ENCODE measurements around the gene PRM3.

PRM3 gene

GRCh38 chr16:11297492-11298142 is 24.2 kb upstream of the PRM3 start:
- FAIRE-seq (no peak), DNase-seq (ENCODE audit: insufficient read length, low spot score) (no peak)
- TF ChIP-seq CTCF (IDR thresholded peaks at IDR 0.05; ENCODE audit: insufficient read depth, missing control alignments): no peak

DNA sequence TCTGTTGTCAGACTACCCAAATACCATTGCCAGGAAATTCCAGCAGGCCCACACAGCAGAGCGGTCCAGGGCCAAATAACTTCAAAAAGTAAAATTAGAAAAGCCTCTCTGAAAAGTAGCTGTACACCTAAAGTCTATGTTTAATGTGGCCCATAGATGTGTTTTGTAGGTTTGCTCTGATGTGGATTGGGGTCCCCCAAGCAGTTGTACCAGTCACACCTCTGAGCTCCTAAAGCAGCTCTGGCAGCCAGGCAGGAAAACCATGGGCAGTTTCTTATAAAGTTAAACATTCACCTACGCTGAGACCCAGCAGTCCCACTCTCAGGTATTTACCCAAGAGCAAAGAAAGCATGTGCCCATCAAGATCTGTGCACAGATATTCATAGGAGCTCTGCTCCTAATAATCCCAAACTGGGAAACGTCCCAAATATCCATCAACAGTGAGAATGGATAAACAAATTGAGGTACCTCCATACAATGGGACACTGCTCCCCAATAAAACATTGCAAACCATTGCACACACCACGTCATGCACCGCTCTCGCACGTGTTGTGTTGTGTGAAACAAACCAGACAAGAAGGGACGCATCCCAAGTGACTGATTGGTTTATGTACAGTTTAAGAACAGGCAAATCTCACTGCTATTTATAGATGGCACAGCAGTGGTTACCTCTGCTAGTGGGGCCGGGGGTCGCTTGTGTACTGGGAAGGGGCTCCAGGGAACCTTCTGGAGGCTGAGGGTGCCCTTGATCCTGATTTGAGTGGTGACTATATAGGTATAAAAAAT is 23.5 kb upstream of the PRM3 start:
- DNase-seq (ENCODE audit: insufficient read length, low spot score): no peak
- TF ChIP-seq CTCF (IDR thresholded peaks at IDR 0.05; ENCODE audit: insufficient read depth, missing control alignments): no peak
- FAIRE-seq: no peak

DNA sequence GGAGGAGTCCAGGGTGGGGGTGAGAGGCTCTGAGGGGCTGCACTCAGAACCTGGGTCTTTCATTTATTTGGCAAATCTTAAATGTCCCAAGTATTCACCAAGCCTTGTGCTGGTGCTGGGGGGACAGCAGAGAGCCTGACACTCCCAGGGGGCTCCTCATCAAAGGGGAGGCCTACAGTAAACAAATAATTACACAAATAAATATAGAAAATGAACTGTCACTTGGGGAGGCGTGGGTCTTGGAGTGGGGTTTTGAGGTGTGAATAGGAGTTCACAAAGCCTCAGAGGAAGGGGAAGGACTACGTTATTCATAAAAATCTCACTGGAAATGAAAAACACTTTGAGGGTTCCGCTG is 22.9 kb upstream of the PRM3 start:
- DNase-seq (ENCODE audit: insufficient read length, low spot score): no peak
- no peak for FAIRE-seq
- no peak for TF ChIP-seq CTCF (IDR thresholded peaks at IDR 0.05; ENCODE audit: insufficient read depth, missing control alignments)

DNA sequence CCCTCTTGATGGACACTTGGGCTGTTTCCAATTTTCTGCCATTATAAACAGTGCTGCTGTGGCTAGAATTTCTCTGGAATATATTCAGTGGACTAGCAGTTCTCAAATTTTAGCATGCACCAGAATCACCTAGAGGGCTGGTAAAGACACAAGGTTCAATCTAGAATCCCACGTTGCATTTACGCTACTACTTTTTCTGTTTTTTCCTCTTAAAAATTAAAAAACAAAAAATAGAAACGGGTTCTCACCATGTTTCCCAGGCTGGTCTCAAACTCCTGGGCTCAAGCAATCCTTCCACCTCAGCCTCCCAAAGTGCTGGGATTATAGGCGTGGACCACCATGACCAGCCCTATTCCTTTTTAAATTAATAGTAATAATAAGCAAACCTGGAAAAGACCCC is 22.2 kb upstream of the PRM3 start:
- DNase-seq (ENCODE audit: insufficient read length, low spot score): no peak
- FAIRE-seq: no peak
- TF ChIP-seq CTCF (IDR thresholded peaks at IDR 0.05; ENCODE audit: insufficient read depth, missing control alignments): no peak

- FAIRE-seq (no peak), DNase-seq (ENCODE audit: insufficient read length, low spot score) (no peak)
- no peak for TF ChIP-seq CTCF (IDR thresholded peaks at IDR 0.05; ENCODE audit: insufficient read depth, missing control alignments)
These were observed 18.8 kb upstream of the PRM3 start for GRCh38 chr16:11292076-11292748.

GRCh38 chr16:11291091-11291703 is 17.8 kb upstream of the PRM3 start:
- TF ChIP-seq CTCF (IDR thresholded peaks at IDR 0.05; ENCODE audit: insufficient read depth, missing control alignments): no peak
- DNase-seq (ENCODE audit: insufficient read length, low spot score): no peak
- FAIRE-seq: no peak

Data from D721Med (cell line).